Measurements from ENCODE around the gene KLC1. TPM values are rescaled to one million over a fixed set of nuclear protein-coding genes. Genes with fewer than 3 reads are reported as not detected.

Gene KLC1
- total RNA-seq, 2 experiments from 2014 or later = 94.8 to 101 TPM

DNA sequence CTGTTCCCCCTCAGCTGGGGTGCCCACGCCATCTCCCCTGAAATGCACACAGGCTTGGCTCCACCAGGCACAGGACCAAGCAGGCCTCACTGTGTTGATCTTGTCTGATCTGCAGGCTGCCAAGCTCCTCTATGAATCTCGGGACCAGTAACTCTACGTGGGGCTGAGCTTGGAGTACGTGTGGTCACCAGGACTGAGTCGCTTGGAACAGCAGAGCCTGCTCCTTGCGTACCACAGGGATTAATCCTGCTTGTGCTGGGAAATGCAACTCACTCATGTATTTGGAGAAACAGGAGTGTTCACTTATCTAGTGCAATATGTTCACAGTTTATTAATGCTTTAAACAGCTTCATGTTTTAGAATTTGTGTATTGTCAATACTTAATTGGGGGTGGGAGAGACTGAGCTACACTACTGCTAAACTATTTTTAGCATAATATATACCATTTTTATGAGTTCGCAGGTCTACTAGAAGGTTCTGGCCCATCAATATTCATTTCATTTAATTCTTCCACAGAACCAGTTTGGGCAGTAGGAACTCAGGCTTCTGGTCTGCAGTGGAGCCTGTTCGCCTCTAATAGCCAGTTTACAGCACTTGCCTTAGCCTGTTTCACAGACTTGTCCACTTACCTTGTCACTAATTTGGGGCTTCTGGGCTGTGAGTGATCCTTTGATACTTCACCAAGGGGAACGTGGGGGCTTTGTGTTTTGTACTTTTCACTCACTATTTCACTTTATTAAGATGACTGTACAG is 104.0 kb downstream of the KLC1 start:
- Mint-ChIP-seq H3K27me3 (ENCODE audit: low read depth) (no peaks in the 10 kb centered on the region), H3K4me1 (ENCODE audit: low read depth) (no peaks in the 10 kb centered on the region), H3K9me3 (no peaks in the 10 kb centered on the region), H3K27ac (no peak overlapping the region), H3K36me3 (ENCODE audit: low read depth) (peaks cover 2% of the 10 kb centered on the region), H3K4me3 (no peak overlapping the region)
- intact Hi-C loops (cut with micrococcal nuclease) = no loop called here
- no peak for DNase-seq
- CTCF ChIA-PET = no interaction called here

DNA sequence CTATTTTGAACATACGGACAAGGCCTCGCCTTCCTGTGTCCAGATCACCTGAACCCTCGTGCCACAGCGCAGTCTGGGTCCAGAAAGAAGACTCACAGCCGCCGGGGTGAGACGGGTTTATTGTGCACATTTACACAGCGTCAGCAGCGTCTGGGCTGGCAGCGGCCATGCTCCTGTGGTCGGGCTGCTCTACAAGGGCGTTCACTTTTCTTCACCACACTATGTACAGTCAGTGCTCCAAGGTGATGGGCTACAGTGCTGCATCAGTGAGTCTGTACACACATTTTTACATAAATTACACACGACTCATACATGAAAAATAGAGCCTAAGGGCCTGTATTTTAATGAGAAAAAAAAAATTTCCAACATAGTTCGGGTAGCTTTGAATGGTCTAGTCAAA is 104.6 kb downstream of the KLC1 start:
- no peaks in the 10 kb centered on the region for H3K9me3 Mint-ChIP-seq
- DNase-seq = no peak
- H3K27ac Mint-ChIP-seq = no peak overlapping the region
- no peaks in the 10 kb centered on the region for H3K27me3 Mint-ChIP-seq (ENCODE audit: low read depth)
- intact Hi-C loops (cut with micrococcal nuclease) = no loop called here
- H3K4me3 Mint-ChIP-seq = no peak overlapping the region
- no peaks in the 10 kb centered on the region for H3K4me1 Mint-ChIP-seq (ENCODE audit: low read depth)
- peaks cover 2% of the 10 kb centered on the region for H3K36me3 Mint-ChIP-seq (ENCODE audit: low read depth)
- CTCF ChIA-PET = no interaction called here

- intact Hi-C loops (cut with micrococcal nuclease) = no loop called here
- Mint-ChIP-seq H3K36me3 (ENCODE audit: low read depth) (peaks cover 2% of the 10 kb centered on the region), H3K4me3 (no peak overlapping the region), H3K27me3 (ENCODE audit: low read depth) (no peaks in the 10 kb centered on the region), H3K9me3 (no peaks in the 10 kb centered on the region), H3K4me1 (ENCODE audit: low read depth) (no peaks in the 10 kb centered on the region), H3K27ac (no peak overlapping the region)
- no peak for DNase-seq
- CTCF ChIA-PET = interaction anchor here (0.6 kb wide), 1 partner anchor 115 kb away, joined by 3 read pairs; no protein-coding TSS in a partner anchor
Observed at GRCh38 chr14:103734081-103734888, 105.3 kb downstream of the KLC1 start.

- peaks cover 3% of the 10 kb centered on the region for H3K36me3 Mint-ChIP-seq (ENCODE audit: low read depth)
- intact Hi-C loops (cut with micrococcal nuclease) = no loop called here
- DNase-seq = no peak
- H3K27me3 Mint-ChIP-seq (ENCODE audit: low read depth) = no peaks in the 10 kb centered on the region
- H3K4me3 Mint-ChIP-seq = no peak overlapping the region
- no peak overlapping the region for H3K27ac Mint-ChIP-seq
- H3K4me1 Mint-ChIP-seq (ENCODE audit: low read depth) = no peaks in the 10 kb centered on the region
- CTCF ChIA-PET = no interaction called here
- no peaks in the 10 kb centered on the region for H3K9me3 Mint-ChIP-seq
Observed at GRCh38 chr14:103735022-103735421, 106.0 kb downstream of the KLC1 start.

- H3K4me3 Mint-ChIP-seq = no peak overlapping the region
- no peak for DNase-seq
- H3K27ac Mint-ChIP-seq = no peak overlapping the region
- intact Hi-C loops (cut with micrococcal nuclease) = no loop called here
- H3K36me3 Mint-ChIP-seq (ENCODE audit: low read depth) = peaks cover 3% of the 10 kb centered on the region
- CTCF ChIA-PET = interaction anchor here (0.5 kb wide), 1 partner anchor 179 kb away, joined by 4 read pairs; no protein-coding TSS in a partner anchor
- no peaks in the 10 kb centered on the region for H3K27me3 Mint-ChIP-seq (ENCODE audit: low read depth)
- no peaks in the 10 kb centered on the region for H3K4me1 Mint-ChIP-seq (ENCODE audit: low read depth)
- H3K9me3 Mint-ChIP-seq = no peaks in the 10 kb centered on the region
Observed at GRCh38 chr14:103735439-103735814, 106.4 kb downstream of the KLC1 start.

- H3K4me1 Mint-ChIP-seq (ENCODE audit: low read depth) = no peaks in the 10 kb centered on the region
- no peak overlapping the region for H3K27ac Mint-ChIP-seq
- H3K4me3 Mint-ChIP-seq = no peak overlapping the region
- H3K9me3 Mint-ChIP-seq = no peaks in the 10 kb centered on the region
- CTCF ChIA-PET = interaction anchor here (0.5 to 1.3 kb wide), 2 partner anchors 165 to 179 kb away, joined by 4 to 5 read pairs; no protein-coding TSS in a partner anchor
- H3K27me3 Mint-ChIP-seq (ENCODE audit: low read depth) = no peaks in the 10 kb centered on the region
- intact Hi-C loops (cut with micrococcal nuclease) = no loop called here
- H3K36me3 Mint-ChIP-seq (ENCODE audit: low read depth) = peaks cover 3% of the 10 kb centered on the region
- no peak for DNase-seq
Observed at GRCh38 chr14:103735815-103736545, 107.0 kb downstream of the KLC1 start.

GRCh38 chr14:103736546-103737431 is 107.8 kb downstream of the KLC1 start:
- CTCF ChIA-PET = interaction anchor here (1.3 kb wide), 1 partner anchor 164 kb away, joined by 5 read pairs; no protein-coding TSS in a partner anchor
- intact Hi-C loops (cut with micrococcal nuclease) = no loop called here
- H3K4me3 Mint-ChIP-seq = no peak overlapping the region
- H3K27ac Mint-ChIP-seq = no peak overlapping the region
- H3K36me3 Mint-ChIP-seq (ENCODE audit: low read depth) = peaks cover 3% of the 10 kb centered on the region
- H3K4me1 Mint-ChIP-seq (ENCODE audit: low read depth) = no peaks in the 10 kb centered on the region
- DNase-seq = no peak
- H3K27me3 Mint-ChIP-seq (ENCODE audit: low read depth) = no peaks in the 10 kb centered on the region
- H3K9me3 Mint-ChIP-seq = no peaks in the 10 kb centered on the region

DNA sequence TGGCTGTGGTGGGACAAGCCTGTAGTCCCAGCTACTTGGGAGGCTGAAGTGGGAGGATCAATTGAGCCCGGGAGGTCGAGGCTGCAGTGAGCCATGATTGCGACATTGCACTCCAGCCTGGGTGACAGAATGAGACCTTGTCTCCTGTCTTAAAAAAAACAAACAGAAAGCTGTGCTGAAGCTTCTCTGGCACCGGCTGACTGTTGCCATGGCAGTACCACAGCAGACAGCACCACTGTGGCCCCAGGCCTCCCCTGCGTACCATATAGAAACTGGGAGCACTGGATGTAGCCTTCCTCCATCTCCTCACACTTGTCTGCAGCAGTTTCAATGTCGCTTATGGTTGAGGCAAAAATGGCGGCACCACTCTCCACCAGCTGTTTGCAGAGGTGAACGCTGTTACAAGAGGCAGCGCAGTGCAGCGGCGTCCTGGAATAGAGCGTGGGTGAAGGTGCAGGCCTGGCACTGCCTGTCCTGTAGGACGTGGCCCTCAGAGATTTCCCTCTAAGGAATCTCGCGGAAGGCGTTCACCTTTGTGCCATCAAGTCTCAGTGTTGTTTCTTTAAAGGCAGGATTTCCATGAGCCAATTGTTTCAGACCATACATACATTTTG is 108.5 kb downstream of the KLC1 start:
- intact Hi-C loops (cut with micrococcal nuclease) = no loop called here
- no peaks in the 10 kb centered on the region for H3K27me3 Mint-ChIP-seq (ENCODE audit: low read depth)
- CTCF ChIA-PET = no interaction called here
- no peak overlapping the region for H3K27ac Mint-ChIP-seq
- peaks cover 3% of the 10 kb centered on the region for H3K36me3 Mint-ChIP-seq (ENCODE audit: low read depth)
- no peak overlapping the region for H3K4me3 Mint-ChIP-seq
- H3K4me1 Mint-ChIP-seq (ENCODE audit: low read depth) = no peaks in the 10 kb centered on the region
- H3K9me3 Mint-ChIP-seq = no peaks in the 10 kb centered on the region
- DNase-seq = no peak

DNA sequence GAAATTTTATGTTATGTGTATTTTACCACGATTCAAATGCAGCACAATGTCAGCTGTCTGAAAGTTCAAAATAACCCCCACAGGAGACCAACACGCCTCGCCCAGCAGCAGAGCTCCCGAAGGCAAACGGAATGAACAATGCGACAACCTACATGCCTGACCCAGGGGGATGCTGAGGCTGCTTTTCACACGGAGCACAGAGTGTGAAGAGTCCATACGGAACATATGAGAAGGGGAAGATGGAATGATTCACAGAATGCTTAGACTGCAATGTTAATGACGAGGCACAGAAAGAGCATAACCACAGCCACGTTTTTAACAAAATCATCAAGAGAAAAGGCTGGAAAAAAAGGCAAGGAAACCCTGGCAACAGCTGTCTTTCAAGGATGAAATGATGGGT is 109.2 kb downstream of the KLC1 start:
- Mint-ChIP-seq H3K27me3 (ENCODE audit: low read depth) (no peaks in the 10 kb centered on the region), H3K27ac (no peak overlapping the region), H3K9me3 (no peaks in the 10 kb centered on the region), H3K4me3 (no peak overlapping the region), H3K36me3 (ENCODE audit: low read depth) (peaks cover 3% of the 10 kb centered on the region), H3K4me1 (ENCODE audit: low read depth) (no peaks in the 10 kb centered on the region)
- CTCF ChIA-PET = interaction anchor here (0.5 to 0.7 kb wide), 3 partner anchors 22 to 396 kb away, joined by 3 to 4 read pairs (median 4); no protein-coding TSS in a partner anchor
- no peak for DNase-seq
- intact Hi-C loops (cut with micrococcal nuclease) = no loop called here

DNA sequence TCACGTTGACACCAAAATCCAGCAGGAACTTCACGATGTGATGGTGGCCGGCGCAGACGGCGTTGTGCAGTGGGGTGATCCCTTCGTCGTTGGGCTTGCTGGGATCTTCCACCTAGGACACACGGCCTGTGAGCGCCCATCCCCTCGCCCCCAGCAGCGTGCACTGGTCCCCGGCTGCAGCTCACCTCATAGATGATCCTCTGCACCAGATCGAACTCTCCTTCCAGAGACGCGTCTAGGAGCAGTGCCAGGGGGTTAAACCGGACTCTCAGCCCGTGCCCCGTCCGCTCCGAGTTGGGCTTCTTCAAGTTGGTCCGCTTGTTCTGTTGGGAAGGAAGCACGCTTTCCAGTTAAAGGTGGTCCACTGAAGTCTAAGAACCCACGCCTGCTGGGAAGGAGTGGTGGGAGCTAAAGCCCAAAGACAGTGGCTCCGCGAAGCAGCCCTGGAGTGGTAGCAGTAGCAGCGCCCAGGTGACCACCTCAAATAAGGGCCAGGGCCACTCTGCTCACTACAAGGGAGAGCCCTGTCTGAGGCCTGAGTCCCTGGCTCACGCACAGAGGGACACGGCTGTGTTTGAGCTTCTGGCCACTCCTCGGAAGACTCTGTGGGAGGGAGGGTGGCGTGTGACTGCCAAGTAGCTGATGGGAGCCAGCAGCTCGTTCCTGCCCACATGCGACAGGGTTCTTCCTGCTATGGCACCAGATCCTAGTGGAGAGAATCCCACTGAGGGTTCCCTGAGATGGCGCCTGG is 109.9 kb downstream of the KLC1 start:
- H3K4me1 Mint-ChIP-seq (ENCODE audit: low read depth) = no peaks in the 10 kb centered on the region
- peaks cover 3% of the 10 kb centered on the region for H3K36me3 Mint-ChIP-seq (ENCODE audit: low read depth)
- intact Hi-C loops (cut with micrococcal nuclease) = no loop called here
- no peak overlapping the region for H3K27ac Mint-ChIP-seq
- CTCF ChIA-PET = interaction anchor here (0.5 to 0.7 kb wide), 2 partner anchors 86 to 397 kb away, joined by 3 to 4 read pairs; no protein-coding TSS in a partner anchor
- H3K4me3 Mint-ChIP-seq = no peak overlapping the region
- no peaks in the 10 kb centered on the region for H3K9me3 Mint-ChIP-seq
- no peaks in the 10 kb centered on the region for H3K27me3 Mint-ChIP-seq (ENCODE audit: low read depth)
- DNase-seq = no peak

DNA sequence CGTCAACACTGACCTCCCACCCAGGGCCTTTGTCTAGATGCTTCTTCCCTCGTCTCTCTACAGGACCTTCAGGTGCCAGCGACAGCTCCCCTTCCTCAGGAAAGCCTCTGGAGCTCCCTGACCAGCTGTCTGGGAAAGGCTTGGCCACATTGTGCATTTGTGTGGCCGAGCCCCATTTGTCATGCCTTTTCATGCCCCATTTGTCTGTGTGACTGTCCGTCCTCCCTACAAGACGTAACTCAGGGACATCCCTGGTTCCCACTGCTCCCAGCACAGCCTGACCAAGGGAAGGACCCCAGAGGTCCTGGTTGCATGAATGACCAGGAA is 110.4 kb downstream of the KLC1 start:
- Mint-ChIP-seq H3K4me1 (ENCODE audit: low read depth) (no peaks in the 10 kb centered on the region), H3K27ac (no peak overlapping the region), H3K4me3 (no peak overlapping the region), H3K36me3 (ENCODE audit: low read depth) (peaks cover 3% of the 10 kb centered on the region), H3K27me3 (ENCODE audit: low read depth) (no peaks in the 10 kb centered on the region), H3K9me3 (no peaks in the 10 kb centered on the region)
- DNase-seq = no peak
- intact Hi-C loops (cut with micrococcal nuclease) = no loop called here
- CTCF ChIA-PET = interaction anchor here (1.0 kb wide), 1 partner anchor 171 kb away, joined by 3 read pairs; no protein-coding TSS in a partner anchor

Measured in activated naive CD4-positive, alpha-beta T cell treated with anti-CD3 and anti-CD28 coated beads for 36 hours (primary cell).